ENCODE results near the gene GRM4. TPM values are rescaled to one million over a fixed set of nuclear protein-coding genes. Genes with fewer than 3 reads are reported as not detected.

The GRM4 gene
- total and polyA plus RNA-seq, 9 of the 15 experiments (the other 6 are each of a cell fraction or from before 2014, with no cell fraction given): 0.18 TPM; not detected in 8

DNA sequence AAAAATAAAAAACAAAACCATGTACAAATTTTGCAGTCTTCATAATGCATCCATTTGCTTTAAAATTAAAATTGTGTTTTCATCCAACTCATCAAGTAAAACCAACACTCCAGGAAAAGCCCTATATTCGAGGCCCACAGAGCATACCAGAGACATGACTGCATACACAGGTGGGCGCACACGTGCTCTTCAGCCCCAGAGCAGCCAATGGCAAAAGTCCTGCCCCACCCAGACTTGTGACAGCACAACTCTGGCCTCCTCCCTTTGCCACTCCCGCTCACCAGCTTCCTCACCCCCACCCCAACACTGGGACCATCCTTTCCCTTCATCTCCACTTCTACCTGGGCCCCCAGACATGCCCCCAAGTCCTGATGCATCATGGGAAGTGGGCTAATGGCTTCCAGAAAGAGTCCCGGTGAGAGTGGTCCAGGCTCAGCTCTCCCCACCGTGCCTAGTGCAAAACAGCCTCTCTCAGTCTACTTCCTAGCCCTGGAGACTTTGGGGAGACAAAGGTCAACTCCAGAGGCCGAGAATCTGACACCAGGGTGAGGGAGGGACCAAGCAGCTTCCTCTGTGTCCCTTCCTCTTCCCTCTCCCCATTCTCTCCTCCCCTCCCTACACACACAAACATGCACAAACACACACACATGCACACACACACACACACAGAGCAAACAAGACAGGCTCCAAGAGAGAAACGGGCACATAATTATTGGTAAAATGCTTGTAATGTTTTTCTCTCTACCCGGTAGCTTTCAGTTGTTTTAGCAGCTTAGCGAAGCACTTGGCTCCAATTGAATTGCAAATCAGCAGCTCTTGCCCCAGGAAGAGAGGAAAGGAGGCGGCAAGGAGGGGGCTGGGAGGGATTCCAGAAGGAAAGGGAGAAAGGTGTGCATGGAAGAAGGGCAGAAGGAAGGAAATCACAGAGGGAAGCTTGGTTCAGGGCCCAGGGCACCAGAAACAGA lies 14.3 kb downstream of the GRM4 start:
- Histone ChIP-seq H3K4me1 (replicated peaks in 1 of 2; ENCODE audit: control insufficient read depth in 2 of 2, insufficient read depth in 2 of 2, low read length in 2 of 2) (peaks cover 0 to 5% of the 10 kb centered on the region in 2 experiments; a peak in 1 of 5 replicates), H3K9ac (ENCODE audit: insufficient read depth in 1 of 2, low read depth in 2 of 2, low read length in 2 of 2) (no peak overlapping the region), H3K4me3 (no peak overlapping the region), H2AFZ (ENCODE audit: low read depth, low read length) (no peak overlapping the region), H3K79me2 (ENCODE audit: control insufficient read depth, insufficient read depth, low read length) (no peaks in the 10 kb centered on the region), H3K27me3 (ENCODE audit: control insufficient read depth in 2 of 2, insufficient read depth in 2 of 2, low read length in 2 of 2) (peaks cover 0 to 33% of the 10 kb centered on the region in 2 experiments; a peak in 3 of 5 replicates), H3K9me3 (replicated peaks; ENCODE audit: control insufficient read depth, insufficient read depth, low read depth, low read length) (no peaks in the 10 kb centered on the region), H3K36me3 (ENCODE audit: control insufficient read depth, insufficient read depth, low read length) (no peaks in the 10 kb centered on the region), H3K4me2 (ENCODE audit: insufficient read depth, low read length) (no peak overlapping the region), H3K9me1 (ENCODE audit: control insufficient read depth, insufficient read depth, low read length) (no peaks in the 10 kb centered on the region), H3K27ac (ENCODE audit: extremely low read depth, low read depth, low read length) (no peak overlapping the region), H4K20me1 (replicated peaks; ENCODE audit: control insufficient read depth, insufficient read depth, low read length) (peaks cover 21% of the 10 kb centered on the region; the same call in 1 of the 2 replicates)
- POLR2A ChIA-PET: interaction anchor here (0.6 to 1.4 kb wide), 2 partner anchors 11 to 149 kb away, joined by 3 to 4 read pairs; no protein-coding TSS in a partner anchor
- TF ChIP-seq MCM5 (IDR thresholded peaks at IDR 0.05; ENCODE audit: low read depth) (no peak), ZNF780A (CRISPR knock-in tag; IDR thresholded peaks at IDR 0.05) (no peak), KDM2B (CRISPR knock-in tag; IDR thresholded peaks at IDR 0.05) (no peak), MEIS2 (IDR thresholded peaks at IDR 0.05; ENCODE audit: partially characterized antibody) (no peak), NEUROD1 (IDR thresholded peaks at IDR 0.05; ENCODE audit: borderline replicate concordance, low read depth, low read length, partially characterized antibody) (no peak), ZNF134 (CRISPR knock-in tag; conservative IDR thresholded peaks at IDR 0.05) (no peak), RAD51 (IDR thresholded peaks at IDR 0.05; ENCODE audit: borderline replicate concordance, low read depth) (no peak), RERE (CRISPR knock-in tag; IDR thresholded peaks at IDR 0.05; ENCODE audit: borderline replicate concordance) (no peak), MTF1 (CRISPR knock-in tag; IDR thresholded peaks at IDR 0.05; ENCODE audit: borderline replicate concordance) (no peak), ILF3 (IDR thresholded peaks at IDR 0.05; ENCODE audit: borderline replicate concordance) (no peak), KLF1 (tag; IDR thresholded peaks at IDR 0.05) (no peak), ETS1 (conservative IDR thresholded peaks at IDR 0.05; ENCODE audit: control insufficient read depth, low read depth, low read length) (no peak), ZFP36 (IDR thresholded peaks at IDR 0.05; ENCODE audit: low read depth, low read length, partially characterized antibody) (no peak)
- 0% methylated on average over 10 of the region's 11 CpGs for WGBS (ENCODE audit: insufficient coverage, low coverage, missing lambda C conversion rate)
- DNase-seq (ENCODE audit: extremely low read depth in 1 of 4, low spot score in 3 of 4) (no peak), ATAC-seq (no peak), FAIRE-seq (no peak)
- BruUV-seq (replicated peaks): no TSS peak
- in situ Hi-C loops (cut with MboI): no loop called here
- intact Hi-C loops (cut with micrococcal nuclease): no loop called here
- CTCF ChIA-PET (ENCODE audit: low intra/inter-chr PET ratio): no interaction called here
